ENCODE measurements around the gene NBPF1.
"Not testable (repeated sequence)": the region's sequence is repeated elsewhere in the genome, so short reads cannot be mapped to it uniquely, and the experiment has no call there.

Gene NBPF1

GRCh38 chr1:16641159-16641975 lies 28.0 kb upstream of the NBPF1 start:
- not testable (repeated sequence) for DNase-seq

DNA sequence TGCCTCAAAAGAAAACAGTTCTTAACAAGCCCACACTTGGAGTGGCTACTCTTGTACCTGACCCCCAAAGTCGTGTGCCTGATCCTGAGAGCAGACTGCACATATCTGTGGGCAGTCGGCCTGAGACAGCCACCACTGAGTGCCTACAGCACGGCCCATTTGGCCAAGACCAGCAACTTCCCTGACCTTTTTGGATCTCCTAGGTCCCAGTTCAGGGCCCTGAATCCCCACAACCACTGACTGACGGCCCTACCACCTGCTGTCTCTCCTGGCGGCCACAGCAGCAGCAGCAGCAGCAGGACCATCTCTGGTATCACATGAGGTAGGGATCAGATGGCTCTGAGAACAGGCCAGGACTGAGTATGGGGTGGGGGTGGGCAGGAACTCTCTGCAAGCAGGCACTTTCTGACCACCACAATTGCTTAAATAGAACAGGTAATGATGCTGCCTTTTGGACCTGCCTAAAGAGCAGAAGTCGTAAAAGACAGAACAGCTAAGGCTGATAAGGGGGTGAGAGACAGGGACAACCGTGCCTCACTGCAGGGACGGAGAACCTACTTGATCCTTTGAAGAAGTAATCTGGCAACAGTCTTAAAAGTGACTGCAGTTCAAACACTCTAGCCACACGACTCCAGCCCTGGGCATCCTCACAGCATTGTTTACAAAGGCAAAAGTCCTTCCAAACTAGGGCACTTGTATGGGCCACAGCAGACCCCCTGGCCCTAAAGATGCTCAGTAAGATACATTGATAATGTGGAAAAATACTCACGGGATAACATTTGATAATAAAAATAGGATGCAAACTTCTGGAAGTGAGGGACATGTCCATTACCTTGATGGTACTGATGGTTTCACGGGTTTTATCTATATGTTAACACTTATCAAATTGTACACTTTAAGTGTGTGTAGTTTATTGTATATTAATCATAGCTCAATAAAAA lies 26.0 kb upstream of the NBPF1 start:
- not testable (repeated sequence) for DNase-seq

GRCh38 chr1:16637941-16638778 lies 24.8 kb upstream of the NBPF1 start:
- DNase-seq, result not testable (repeated sequence)

GRCh38 chr1:16636551-16637195 lies 23.3 kb upstream of the NBPF1 start:
- DNase-seq, result not testable (repeated sequence)

DNA sequence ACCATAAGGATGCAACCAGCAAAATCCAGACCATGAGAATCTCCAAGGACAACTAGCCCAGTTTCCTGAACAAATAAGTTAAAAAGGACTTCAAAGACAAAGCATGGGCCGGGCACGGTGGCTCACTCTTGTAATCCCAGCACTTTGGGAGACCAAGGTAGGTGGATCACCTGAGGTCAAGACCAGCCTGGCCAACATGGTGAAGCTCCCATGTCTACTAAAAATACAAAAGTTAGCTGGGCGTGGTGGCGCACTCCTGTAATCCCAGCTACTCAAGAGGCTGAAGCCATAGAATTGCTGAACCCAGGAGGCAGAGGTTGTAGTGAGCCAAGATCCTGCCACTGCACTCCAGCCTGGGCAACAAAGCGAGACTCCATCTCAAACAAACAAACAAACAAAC lies 22.6 kb upstream of the NBPF1 start:
- not testable (repeated sequence) for DNase-seq

GRCh38 chr1:16633540-16634282 lies 20.3 kb upstream of the NBPF1 start:
- DNase-seq, result not testable (repeated sequence)

GRCh38 chr1:16632044-16632850 lies 18.9 kb upstream of the NBPF1 start:
- not testable (repeated sequence) for DNase-seq

DNA sequence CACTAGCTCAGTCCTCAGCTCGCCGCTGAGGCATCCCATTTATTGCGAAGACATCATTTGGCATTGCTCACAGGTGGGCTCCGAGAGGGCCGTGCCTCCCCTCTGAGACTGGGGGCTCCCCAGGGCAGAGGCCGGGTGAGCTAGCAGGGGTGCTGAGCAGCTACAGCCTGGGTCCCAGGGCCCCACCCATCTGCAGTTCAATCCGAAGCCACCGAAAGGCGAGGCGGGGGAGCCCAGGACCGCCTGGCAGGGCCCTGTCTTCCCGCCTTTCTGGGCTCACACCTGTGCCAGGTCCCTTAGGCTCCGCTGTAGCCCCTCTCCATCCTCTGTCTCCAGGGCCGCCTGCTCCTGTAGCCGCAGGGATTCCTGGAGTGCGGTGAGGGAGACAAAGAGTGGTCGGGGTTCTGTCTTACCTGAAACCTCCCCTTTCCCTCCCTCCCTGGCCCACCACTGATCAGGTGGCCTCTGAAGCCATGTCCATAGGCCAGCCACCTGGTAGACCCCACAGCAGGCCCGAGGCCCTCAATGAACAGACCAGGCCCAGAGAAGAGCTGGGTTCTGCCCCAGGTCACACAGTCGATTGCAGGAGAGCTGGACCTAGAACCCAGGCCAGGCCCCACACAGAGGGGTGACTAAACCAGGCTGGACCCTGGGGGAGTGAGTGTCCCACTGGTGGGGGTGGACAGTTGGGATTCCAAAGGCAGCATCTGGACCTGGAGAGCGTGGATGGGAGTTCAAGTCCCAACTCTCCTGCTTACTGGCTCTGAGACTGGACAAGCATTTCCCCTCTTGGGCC lies 18.1 kb upstream of the NBPF1 start:
- DNase-seq, result no peak

- DNase-seq, result no peak
Observed at GRCh38 chr1:16630661-16631247, 17.4 kb upstream of the NBPF1 start.

GRCh38 chr1:16629916-16630530 lies 16.7 kb upstream of the NBPF1 start:
- DNase-seq, result not testable (repeated sequence)

GRCh38 chr1:16628361-16629111 lies 15.2 kb upstream of the NBPF1 start:
- no peak for DNase-seq

- DNase-seq, result not testable (repeated sequence)
Observed at GRCh38 chr1:16626409-16626983, 13.1 kb upstream of the NBPF1 start.

DNA sequence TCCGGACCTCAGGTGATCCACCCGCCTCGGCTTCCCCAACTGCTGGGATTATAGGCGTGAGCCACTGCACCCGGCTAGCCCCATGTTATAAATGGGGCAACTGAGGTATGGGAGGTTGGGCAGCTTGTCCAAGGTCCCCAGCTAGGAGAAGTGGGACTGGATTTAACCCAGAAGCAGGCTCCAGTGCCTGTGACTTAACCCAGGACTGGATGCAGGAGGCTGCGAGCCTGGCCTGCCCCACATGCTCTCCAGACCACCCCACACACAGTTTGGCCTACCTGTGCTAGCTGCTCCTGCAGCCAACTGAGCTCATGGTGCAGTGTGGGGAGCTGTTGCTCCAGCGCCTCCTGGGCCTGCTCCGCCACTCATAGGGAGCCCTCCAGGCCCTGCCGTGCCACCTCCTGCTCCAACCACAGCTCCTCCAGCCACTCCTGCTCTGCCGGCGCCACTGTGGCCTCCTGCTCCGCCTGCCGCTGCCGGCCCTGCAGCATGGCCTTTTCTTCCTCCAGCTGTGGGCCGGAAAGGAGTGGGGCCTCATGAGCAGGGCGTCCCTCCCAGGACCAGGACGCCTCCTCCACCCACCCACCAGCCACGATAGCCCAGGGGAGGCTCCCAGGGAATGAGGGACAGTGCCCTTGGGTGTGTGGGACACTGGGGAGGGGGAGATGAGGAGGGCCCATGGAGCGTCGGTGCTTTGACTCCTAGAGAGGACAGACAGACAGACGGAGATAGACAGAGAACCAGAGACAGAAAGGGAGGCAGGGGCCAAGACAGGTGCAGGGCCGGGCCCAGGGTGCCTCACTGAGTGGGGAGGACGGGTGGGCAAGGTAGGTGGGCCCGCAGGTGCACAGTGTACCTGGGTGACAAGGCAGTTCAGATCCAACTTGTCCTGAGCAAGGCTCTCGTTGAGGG lies 12.4 kb upstream of the NBPF1 start:
- no peak for DNase-seq

- DNase-seq, result not testable (repeated sequence)
Observed at GRCh38 chr1:16623812-16624719, 10.7 kb upstream of the NBPF1 start.

- DNase-seq, result not testable (repeated sequence)
Observed at GRCh38 chr1:16623337-16623736, 10.0 kb upstream of the NBPF1 start.
